Iris pigment epithelial cell (primary cell): ENCODE data around the gene ALDH4A1.
"Not testable (repeated sequence)": the region's sequence is repeated elsewhere in the genome, so short reads cannot be mapped to it uniquely, and the experiment has no call there.

ENCODE experiments used
- DNase-seq: peaks from one replicate; pipeline ENCODE4 v3.0.0-alpha.2; 2011; ENCODE audit warnings: low read depth

Gene ALDH4A1

GRCh38 chr1:18901147-18901951, 1.0 kb downstream of the ALDH4A1 start:
- DNase-seq: no peak

- peak; percentile 40 for DNase-seq
Observed at GRCh38 chr1:18900303-18900841, 2.0 kb downstream of the ALDH4A1 start.

GRCh38 chr1:18899363-18900049, 2.8 kb downstream of the ALDH4A1 start:
- no peak for DNase-seq

- DNase-seq: no peak
Observed at GRCh38 chr1:18898567-18898966, 3.8 kb downstream of the ALDH4A1 start.

GRCh38 chr1:18895317-18895716, 7.0 kb downstream of the ALDH4A1 start:
- DNase-seq: no peak

GRCh38 chr1:18893120-18893519, 9.2 kb downstream of the ALDH4A1 start:
- DNase-seq: peak; percentile 13

- not testable (repeated sequence) for DNase-seq
Observed at GRCh38 chr1:18891858-18892257, 10.5 kb downstream of the ALDH4A1 start.

GRCh38 chr1:18891426-18891780, 11.0 kb downstream of the ALDH4A1 start:
- DNase-seq: no peak

GRCh38 chr1:18890706-18891425, 11.5 kb downstream of the ALDH4A1 start:
- peak; percentile 14 for DNase-seq

- peak; percentile 50 for DNase-seq
Observed at GRCh38 chr1:18886003-18886335, 16.4 kb downstream of the ALDH4A1 start.

GRCh38 chr1:18885311-18886002, 16.9 kb downstream of the ALDH4A1 start:
- no peak for DNase-seq

- no peak for DNase-seq
Observed at GRCh38 chr1:18884727-18885126, 17.6 kb downstream of the ALDH4A1 start.

GRCh38 chr1:18884419-18884717, 18.0 kb downstream of the ALDH4A1 start:
- DNase-seq: no peak

GRCh38 chr1:18883636-18884418, 18.5 kb downstream of the ALDH4A1 start:
- peak; percentile 68 for DNase-seq

GRCh38 chr1:18883079-18883478, 19.3 kb downstream of the ALDH4A1 start:
- DNase-seq: no peak

GRCh38 chr1:18882486-18882885, 19.9 kb downstream of the ALDH4A1 start:
- no peak for DNase-seq

GRCh38 chr1:18881642-18882431, 20.5 kb downstream of the ALDH4A1 start:
- no peak for DNase-seq

GRCh38 chr1:18881164-18881563, 21.2 kb downstream of the ALDH4A1 start:
- DNase-seq: no peak

- DNase-seq: no peak
Observed at GRCh38 chr1:18880585-18880984, 21.8 kb downstream of the ALDH4A1 start.

GRCh38 chr1:18879791-18880309, 22.5 kb downstream of the ALDH4A1 start:
- DNase-seq: no peak
